Measurements from ENCODE around the gene FILIP1L. TPM values are rescaled to one million over a fixed set of nuclear protein-coding genes. Genes with fewer than 3 reads are reported as not detected.

The FILIP1L gene
- total and polyA plus RNA-seq, 2 donors (not counting 1 experiment from before 2014, with no cell fraction given) = 0.32 to 0.48 TPM

- WGBS (ENCODE audit: insufficient coverage) = 100% methylated on average over 2 of the region's 7 CpGs
- DNase-seq (no peak), ATAC-seq (ENCODE audit: low read depth) (no peak)
- Histone ChIP-seq H3K27me3 (replicated peaks in 1 of 4; ENCODE audit: control extremely low read depth in 1 of 4, control insufficient read depth in 3 of 4, insufficient read depth in 4 of 4, low read length in 3 of 4) (no peaks in the 10 kb centered on the region), H4K20me1 (ENCODE audit: control insufficient read depth, insufficient read depth, low read length, poor library complexity, severe bottlenecking) (no peaks in the 10 kb centered on the region), H3K4me2 (replicated peaks; ENCODE audit: low read depth, low read length, poor library complexity, severe bottlenecking) (no peak overlapping the region), H3K27ac (ENCODE audit: low read length in 2 of 2) (no peak overlapping the region), H3K36me3 (replicated peaks in 1 of 2; ENCODE audit: control extremely low read depth in 1 of 2, control insufficient read depth in 1 of 2, extremely low read depth in 1 of 2, insufficient read depth in 2 of 2, low read length in 1 of 2) (no peaks in the 10 kb centered on the region), H3K4me1 (ENCODE audit: control insufficient read depth in 2 of 2, insufficient read depth in 2 of 2, low read length in 2 of 2) (no peaks in the 10 kb centered on the region), H2AFZ (ENCODE audit: insufficient read depth, low read depth, low read length, poor library complexity, severe bottlenecking) (no peak overlapping the region), H3K79me2 (ENCODE audit: control insufficient read depth, insufficient read depth, low read length) (no peaks in the 10 kb centered on the region), H3K4me3 (ENCODE audit: control extremely low read depth in 1 of 5, extremely low read depth in 1 of 5, insufficient read depth in 1 of 5, low read depth in 2 of 5, low read length in 4 of 5) (no peak overlapping the region), H3K9ac (ENCODE audit: low read length) (no peak overlapping the region), H3K9me3 (ENCODE audit: control extremely low read depth in 1 of 3, control insufficient read depth in 2 of 3, insufficient read depth in 1 of 3, low read length in 2 of 3) (no peaks in the 10 kb centered on the region)
- H3K27ac Mint-ChIP-seq = no peak overlapping the region
- TF ChIP-seq CTCF (IDR thresholded peaks at IDR 0.05) (no peak), EZH2 (IDR thresholded peaks at IDR 0.05; ENCODE audit: borderline replicate concordance, insufficient read depth, low read depth, low read length, poor library complexity, severe bottlenecking) (no peak)
- no peaks in the 10 kb centered on the region for H3K9me3 Mint-ChIP-seq (ENCODE audit: insufficient read depth)
- ChIA-PET CTCF (no interaction called here), POLR2A (no interaction called here)
- no peaks in the 10 kb centered on the region for H3K27me3 Mint-ChIP-seq
- H3K4me3 Mint-ChIP-seq = no peak overlapping the region
- no peaks in the 10 kb centered on the region for H3K4me1 Mint-ChIP-seq
- intact Hi-C loops (cut with micrococcal nuclease) = no loop called here
These were observed 186.4 kb downstream of the FILIP1L start for GRCh38 chr3:99927671-99928457.

DNA sequence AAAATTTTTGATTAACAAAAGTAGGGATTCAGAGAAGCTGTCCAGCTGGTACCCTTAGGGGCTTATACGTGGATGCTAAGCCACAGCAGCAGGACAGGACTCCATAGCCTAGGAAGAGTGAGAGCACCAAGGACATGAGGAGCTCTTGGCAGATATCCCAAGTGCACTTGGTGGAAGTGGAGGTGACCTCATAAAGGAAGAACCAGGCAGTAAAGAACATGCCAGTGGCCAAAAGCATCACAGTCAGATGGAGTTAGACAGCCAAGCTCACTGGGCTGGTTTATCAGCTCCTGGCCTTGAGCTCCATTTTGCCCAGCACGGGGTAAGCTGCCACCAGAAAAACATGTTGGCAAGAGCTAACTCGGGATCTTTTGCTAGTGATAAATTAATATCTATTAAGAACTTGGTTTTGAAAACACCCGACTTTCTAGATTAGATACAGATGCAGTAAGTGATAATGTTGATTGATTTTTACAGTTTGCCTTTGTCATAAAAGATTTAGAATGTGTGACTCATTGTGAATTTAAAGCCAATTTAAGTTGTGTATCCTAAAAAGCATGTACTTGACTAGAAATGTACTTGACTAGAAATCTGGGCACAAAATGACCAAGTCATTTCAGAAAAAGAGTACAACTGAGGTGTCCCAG lies 188.6 kb downstream of the FILIP1L start:
- 88% methylated on average over 3 of the region's 4 CpGs for WGBS (ENCODE audit: insufficient coverage)
- no peak overlapping the region for H3K4me3 Mint-ChIP-seq
- intact Hi-C loops (cut with micrococcal nuclease) = no loop called here
- Histone ChIP-seq H3K27ac (ENCODE audit: low read length in 2 of 2) (no peak overlapping the region), H3K27me3 (replicated peaks in 1 of 4; ENCODE audit: control extremely low read depth in 1 of 4, control insufficient read depth in 3 of 4, insufficient read depth in 4 of 4, low read length in 3 of 4) (no peaks in the 10 kb centered on the region), H3K4me3 (ENCODE audit: control extremely low read depth in 1 of 5, extremely low read depth in 1 of 5, insufficient read depth in 1 of 5, low read depth in 2 of 5, low read length in 4 of 5) (no peak overlapping the region), H4K20me1 (ENCODE audit: control insufficient read depth, insufficient read depth, low read length, poor library complexity, severe bottlenecking) (no peaks in the 10 kb centered on the region), H3K36me3 (replicated peaks in 1 of 2; ENCODE audit: control extremely low read depth in 1 of 2, control insufficient read depth in 1 of 2, extremely low read depth in 1 of 2, insufficient read depth in 2 of 2, low read length in 1 of 2) (no peaks in the 10 kb centered on the region), H3K9ac (ENCODE audit: low read length) (no peak overlapping the region), H3K9me3 (ENCODE audit: control extremely low read depth in 1 of 3, control insufficient read depth in 2 of 3, insufficient read depth in 1 of 3, low read length in 2 of 3) (no peaks in the 10 kb centered on the region), H3K4me2 (replicated peaks; ENCODE audit: low read depth, low read length, poor library complexity, severe bottlenecking) (no peak overlapping the region), H2AFZ (ENCODE audit: insufficient read depth, low read depth, low read length, poor library complexity, severe bottlenecking) (no peak overlapping the region), H3K79me2 (ENCODE audit: control insufficient read depth, insufficient read depth, low read length) (no peaks in the 10 kb centered on the region), H3K4me1 (ENCODE audit: control insufficient read depth in 2 of 2, insufficient read depth in 2 of 2, low read length in 2 of 2) (peaks cover 4 to 6% of the 10 kb centered on the region in 2 donors)
- POLR2A ChIA-PET = interaction anchor here (0.7 kb wide), 1 partner anchor 13 kb away, joined by 3 read pairs; no protein-coding TSS in a partner anchor
- H3K27me3 Mint-ChIP-seq = no peaks in the 10 kb centered on the region
- CTCF ChIA-PET = no interaction called here
- no peak overlapping the region for H3K27ac Mint-ChIP-seq
- DNase-seq = no peak
- TF ChIP-seq CTCF (IDR thresholded peaks at IDR 0.05) (no peak), EZH2 (IDR thresholded peaks at IDR 0.05; ENCODE audit: borderline replicate concordance, insufficient read depth, low read depth, low read length, poor library complexity, severe bottlenecking) (no peak)
- ATAC-seq (ENCODE audit: low read depth) = no peak
- H3K4me1 Mint-ChIP-seq = peaks cover 6% of the 10 kb centered on the region
- no peaks in the 10 kb centered on the region for H3K9me3 Mint-ChIP-seq (ENCODE audit: insufficient read depth)

Data from B cell (primary cell).